Measurements from ENCODE around the gene PRR11.
A peak's percentile ranks its signal among the peaks of the same experiment; 100 is the strongest.

The PRR11 gene

GRCh38 chr17:59110973-59111372 lies 44.6 kb upstream of the PRR11 start:
- ChIA-PET POLR2A (ENCODE audit: low non-redundant PET) (no interaction called here), CTCF (interaction anchor here (0.7 kb wide), 1 partner anchor 87 kb away, joined by 3 read pairs; no protein-coding TSS in a partner anchor)
- TF ChIP-seq CTCF (conservative IDR thresholded peaks at IDR 0.05; ENCODE audit: low read depth), result no peak
- no peak for DNase-seq (ENCODE audit: low spot score)
- H3K27ac ChIP-seq, result no peak overlapping the region

GRCh38 chr17:59111539-59111938 lies 44.0 kb upstream of the PRR11 start:
- H3K27ac ChIP-seq, result no peak overlapping the region
- DNase-seq (ENCODE audit: low spot score), result no peak
- no peak for TF ChIP-seq CTCF (conservative IDR thresholded peaks at IDR 0.05; ENCODE audit: low read depth)
- ChIA-PET CTCF (interaction anchor here (0.7 kb wide), 1 partner anchor 86 kb away, joined by 3 read pairs; no protein-coding TSS in a partner anchor), POLR2A (ENCODE audit: low non-redundant PET) (no interaction called here)

- ChIA-PET POLR2A (ENCODE audit: low non-redundant PET) (interaction anchor here (0.6 kb wide), 1 partner anchor 22 kb away, joined by 16 read pairs; no protein-coding TSS in a partner anchor), CTCF (interaction anchor here (0.9 to 1.2 kb wide), 2 partner anchors 10 to 13 kb away, joined by 3 to 4 read pairs; no protein-coding TSS in a partner anchor)
- H3K27ac ChIP-seq, result no peak overlapping the region
- no peak for TF ChIP-seq CTCF (conservative IDR thresholded peaks at IDR 0.05; ENCODE audit: low read depth)
- DNase-seq (ENCODE audit: low spot score), result no peak
Observed at GRCh38 chr17:59115474-59115873, 40.1 kb upstream of the PRR11 start.

DNA sequence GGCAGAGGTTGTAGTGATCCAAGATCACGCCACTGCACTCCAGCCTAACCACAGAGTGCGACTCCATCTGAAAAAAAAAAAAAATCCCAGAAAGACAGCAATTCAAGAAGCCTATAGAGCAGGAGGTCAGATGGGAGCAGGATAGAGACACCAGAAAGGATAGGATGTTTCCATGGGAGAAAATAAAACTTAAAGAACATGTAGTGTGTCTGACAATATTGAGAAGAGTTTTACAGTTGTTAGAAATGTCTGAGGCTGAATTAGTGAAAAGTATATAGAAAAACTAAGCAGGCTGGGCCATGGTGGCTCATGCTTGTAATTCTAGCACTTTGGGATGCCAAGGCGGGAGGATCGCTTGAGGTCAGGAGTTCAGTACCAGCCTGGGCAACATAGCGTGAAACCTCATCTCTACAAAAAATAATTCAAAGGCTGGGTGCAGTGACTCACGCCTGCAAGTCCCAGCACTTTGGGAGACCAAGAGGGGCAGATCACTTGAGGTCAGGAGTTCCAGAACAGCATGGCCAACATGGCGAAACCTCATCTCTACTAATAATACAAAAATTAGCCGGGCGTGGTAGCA lies 33.6 kb upstream of the PRR11 start:
- TF ChIP-seq CTCF (conservative IDR thresholded peaks at IDR 0.05; ENCODE audit: low read depth), result no peak
- ChIA-PET CTCF (interaction anchor here (0.7 kb wide), 1 partner anchor 536 kb away, joined by 3 read pairs; no protein-coding TSS in a partner anchor), POLR2A (ENCODE audit: low non-redundant PET) (no interaction called here)
- H3K27ac ChIP-seq, result peak overlapping the region; percentile 75
- DNase-seq (ENCODE audit: low spot score), result no peak

DNA sequence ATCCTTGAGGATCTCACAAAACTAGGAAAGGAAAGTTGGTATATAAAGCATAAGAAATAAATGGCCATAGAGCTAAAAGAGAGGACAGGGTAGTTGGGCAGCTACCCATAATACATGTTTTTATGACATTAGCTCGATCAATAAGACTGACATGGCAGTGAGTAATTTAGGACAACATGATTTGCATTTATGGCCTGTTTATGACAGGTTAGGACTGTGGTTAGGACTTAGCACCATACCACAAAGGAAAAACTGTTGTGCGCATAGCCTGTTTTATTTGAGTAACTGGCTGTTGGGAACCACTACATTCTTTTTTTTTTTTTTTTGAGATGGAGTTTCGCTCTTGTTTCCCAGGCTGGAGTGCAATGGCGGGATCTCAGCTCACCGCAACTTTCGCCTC lies 30.9 kb upstream of the PRR11 start:
- CTCF ChIA-PET, result interaction anchor here (0.6 to 0.9 kb wide), 2 partner anchors 9 to 154 kb away, joined by 3 to 4 read pairs; no protein-coding TSS in a partner anchor
- no peak for DNase-seq (ENCODE audit: low spot score)
- POLR2A ChIA-PET (ENCODE audit: low non-redundant PET), result interaction anchor here (0.6 kb wide), 1 partner anchor 47 kb away, joined by 5 read pairs; no protein-coding TSS in a partner anchor
- no peak for TF ChIP-seq CTCF (conservative IDR thresholded peaks at IDR 0.05; ENCODE audit: low read depth)
- H3K27ac ChIP-seq, result no peak overlapping the region

DNA sequence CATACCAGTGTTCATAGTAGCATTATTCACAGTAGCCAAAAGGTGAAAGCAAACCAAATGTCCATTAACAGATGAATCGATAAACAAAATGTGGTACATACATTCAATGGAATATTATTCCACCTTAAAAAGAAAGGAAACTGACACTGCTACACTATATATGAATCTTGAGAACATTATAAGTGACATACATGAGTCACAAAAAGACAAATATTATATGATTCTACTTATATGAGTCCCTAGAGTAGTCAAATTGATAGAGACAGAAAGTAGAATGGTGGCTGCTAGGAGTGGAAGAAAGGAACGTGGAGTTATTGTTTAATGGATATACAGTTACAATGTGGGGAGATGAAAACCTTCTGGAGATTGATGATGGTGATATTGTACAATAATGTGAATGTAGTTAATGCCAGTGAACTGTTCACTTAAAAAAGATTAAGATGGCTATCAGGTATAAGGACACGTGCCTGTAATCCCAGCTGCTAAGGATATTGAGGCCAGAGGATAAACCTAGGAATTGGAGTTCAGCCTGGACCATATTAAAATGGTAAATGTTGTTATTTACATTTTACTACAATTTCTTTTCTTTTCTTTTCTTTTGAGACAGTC lies 28.6 kb upstream of the PRR11 start:
- CTCF ChIA-PET, result no interaction called here
- POLR2A ChIA-PET (ENCODE audit: low non-redundant PET), result no interaction called here
- no peak overlapping the region for H3K27ac ChIP-seq
- DNase-seq (ENCODE audit: low spot score), result no peak
- no peak for TF ChIP-seq CTCF (conservative IDR thresholded peaks at IDR 0.05; ENCODE audit: low read depth)
